Measurements from ENCODE around the gene CNTN4.

CNTN4 gene

DNA sequence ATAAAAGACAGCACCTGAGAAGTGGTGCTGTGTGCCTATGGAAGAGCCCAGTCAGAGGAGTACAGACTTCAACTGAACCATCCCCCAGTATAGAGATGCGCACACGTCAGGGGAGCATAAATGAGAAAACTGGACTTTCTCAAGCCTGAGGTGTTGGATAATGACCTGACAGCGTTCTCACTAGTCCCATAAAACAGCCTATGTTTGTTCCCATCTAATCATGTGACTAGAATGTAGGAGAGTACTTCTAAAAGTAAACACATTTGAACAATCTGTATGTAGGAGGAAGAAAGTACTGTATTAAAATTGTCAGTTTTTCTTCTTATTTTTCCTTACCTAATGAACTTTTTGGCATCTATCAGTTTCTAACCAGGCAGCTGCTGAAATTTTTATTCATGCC is 498.9 kb downstream of the CNTN4 start:
- no peak for DNase-seq (ENCODE audit: low read depth)

GRCh38 chr3:2599471-2599870 is 500.8 kb downstream of the CNTN4 start:
- DNase-seq (ENCODE audit: low read depth) = no peak

GRCh38 chr3:2603692-2604289 is 505.1 kb downstream of the CNTN4 start:
- DNase-seq (ENCODE audit: low read depth) = no peak

DNA sequence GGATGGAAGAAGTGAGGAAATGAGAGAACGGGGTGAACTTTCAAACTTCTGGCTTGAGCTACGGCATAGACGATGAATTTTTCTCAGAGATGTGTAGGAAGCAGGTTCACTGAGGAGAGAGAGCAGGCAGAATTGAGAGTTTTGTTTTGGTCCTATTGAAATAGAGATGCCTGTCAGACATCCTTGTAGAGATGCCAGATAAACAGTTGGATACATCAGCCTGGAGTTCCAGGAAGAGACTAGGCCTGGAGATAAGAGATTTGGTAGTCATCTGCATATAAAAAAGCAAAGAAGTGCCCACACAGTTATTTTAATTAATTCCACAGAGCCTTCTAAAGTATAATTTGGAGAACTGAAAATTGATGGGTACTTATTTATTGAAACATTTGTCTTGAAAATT is 515.9 kb downstream of the CNTN4 start:
- DNase-seq (ENCODE audit: low read depth) = no peak

GRCh38 chr3:2615080-2615479 is 516.4 kb downstream of the CNTN4 start:
- no peak for DNase-seq (ENCODE audit: low read depth)

DNA sequence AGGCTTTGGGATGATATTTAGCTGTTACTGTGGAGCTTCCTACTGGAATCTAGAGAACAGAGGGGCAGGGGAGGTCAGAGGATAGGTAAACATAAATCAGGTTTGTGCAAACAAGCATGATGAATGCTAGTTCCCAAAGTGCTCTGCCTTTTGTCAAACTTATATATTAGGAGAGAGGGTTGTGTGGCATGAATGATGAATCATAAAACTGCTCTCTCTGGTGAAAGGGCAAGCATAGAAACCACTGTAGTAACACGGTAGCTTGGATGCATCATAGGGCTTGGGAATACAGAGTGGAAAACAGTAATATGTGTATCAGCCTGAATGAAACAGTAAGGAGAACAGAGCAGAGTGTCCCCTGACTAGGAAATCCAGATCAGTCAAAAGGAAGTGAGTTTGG is 524.8 kb downstream of the CNTN4 start:
- DNase-seq (ENCODE audit: low read depth) = no peak

GRCh38 chr3:2628117-2628516 is 529.5 kb downstream of the CNTN4 start:
- DNase-seq (ENCODE audit: low read depth) = no peak

- DNase-seq (ENCODE audit: low read depth) = no peak
Observed at GRCh38 chr3:2635511-2635910, 536.8 kb downstream of the CNTN4 start.

DNA sequence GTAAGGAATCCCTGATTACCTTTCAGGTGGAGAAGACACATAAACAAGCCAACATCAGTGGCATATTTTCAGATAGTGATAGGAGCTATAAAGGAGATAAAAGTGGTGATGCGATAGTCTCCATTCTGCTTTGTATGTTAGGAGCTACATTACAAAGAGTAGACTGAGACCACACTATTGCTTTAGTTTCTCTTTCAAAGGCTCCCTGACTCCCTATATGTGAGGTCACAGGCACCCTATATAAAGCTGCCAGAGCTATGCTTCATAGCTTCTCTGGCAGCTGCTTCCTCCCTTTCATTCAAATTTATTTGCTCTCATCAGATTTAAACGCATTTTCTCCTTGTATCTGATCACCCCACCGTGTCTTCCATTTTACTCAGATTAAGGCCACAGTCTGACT is 544.9 kb downstream of the CNTN4 start:
- DNase-seq (ENCODE audit: low read depth) = no peak

- DNase-seq (ENCODE audit: low read depth) = no peak
Observed at GRCh38 chr3:2645001-2645400, 546.3 kb downstream of the CNTN4 start.

GRCh38 chr3:2650746-2651145 is 552.1 kb downstream of the CNTN4 start:
- DNase-seq (ENCODE audit: low read depth) = no peak

DNA sequence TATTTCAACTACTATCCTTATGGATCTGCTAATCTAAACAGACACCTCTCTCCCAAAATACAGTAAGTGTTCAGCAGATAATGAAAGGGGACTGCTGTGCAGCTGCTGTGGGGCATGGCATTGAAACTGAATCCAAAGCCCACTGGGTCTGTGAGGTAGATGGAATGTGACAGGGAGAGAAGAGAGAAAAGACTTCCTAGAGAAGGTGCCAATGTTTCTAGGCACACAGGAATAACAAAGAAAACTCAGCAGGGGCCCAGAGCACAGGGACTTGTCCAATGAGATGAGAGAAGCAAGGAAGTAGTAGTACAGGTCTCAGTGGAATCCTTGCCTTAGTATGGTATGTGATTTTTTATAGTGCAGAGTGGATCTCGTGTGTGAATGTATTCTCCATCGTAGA is 553.7 kb downstream of the CNTN4 start:
- no peak for DNase-seq (ENCODE audit: low read depth)

DNA sequence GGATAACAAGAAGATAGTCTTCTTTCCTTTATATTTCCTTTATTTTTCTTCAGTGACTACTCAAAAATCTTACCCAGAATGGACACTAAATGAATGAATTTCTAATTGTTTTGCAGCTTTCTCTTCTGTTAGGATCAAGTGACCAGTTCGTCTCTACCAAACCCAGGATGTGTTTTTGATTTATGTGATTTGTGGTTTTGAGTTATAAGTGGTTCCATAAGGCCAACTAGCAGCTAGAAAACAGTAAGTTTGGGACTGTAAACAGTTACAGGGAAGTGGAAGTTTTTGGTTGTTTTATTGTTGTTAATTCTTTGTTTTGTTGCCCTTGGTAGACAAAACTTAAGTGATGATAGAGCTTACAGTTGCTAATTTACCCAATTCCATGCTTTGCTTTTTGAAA is 555.0 kb downstream of the CNTN4 start:
- DNase-seq (ENCODE audit: low read depth) = no peak

- DNase-seq (ENCODE audit: low read depth) = no peak
Observed at GRCh38 chr3:2655229-2655701, 556.6 kb downstream of the CNTN4 start.

- no peak for DNase-seq (ENCODE audit: low read depth)
Observed at GRCh38 chr3:2656806-2657777, 558.4 kb downstream of the CNTN4 start.

DNA sequence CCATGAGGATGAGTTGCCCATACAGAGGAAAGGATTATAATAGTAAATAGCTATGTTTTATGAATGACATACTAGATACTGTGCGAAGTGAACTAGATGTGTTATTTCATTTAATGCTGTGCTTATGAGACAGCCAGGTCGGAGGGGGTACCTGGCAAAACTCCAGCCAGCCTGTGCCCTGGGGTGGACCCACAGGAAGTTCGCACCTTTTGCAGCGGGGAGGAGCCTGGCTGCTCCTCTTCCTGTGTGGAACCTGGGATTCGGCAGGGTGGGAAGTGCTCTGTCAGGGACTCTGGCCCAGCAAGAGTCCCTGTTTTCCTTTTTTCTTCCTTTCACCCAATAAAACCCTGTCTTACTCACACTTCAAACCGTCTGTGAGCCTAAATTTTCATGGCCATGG is 559.3 kb downstream of the CNTN4 start:
- no peak for DNase-seq (ENCODE audit: low read depth)

DNA sequence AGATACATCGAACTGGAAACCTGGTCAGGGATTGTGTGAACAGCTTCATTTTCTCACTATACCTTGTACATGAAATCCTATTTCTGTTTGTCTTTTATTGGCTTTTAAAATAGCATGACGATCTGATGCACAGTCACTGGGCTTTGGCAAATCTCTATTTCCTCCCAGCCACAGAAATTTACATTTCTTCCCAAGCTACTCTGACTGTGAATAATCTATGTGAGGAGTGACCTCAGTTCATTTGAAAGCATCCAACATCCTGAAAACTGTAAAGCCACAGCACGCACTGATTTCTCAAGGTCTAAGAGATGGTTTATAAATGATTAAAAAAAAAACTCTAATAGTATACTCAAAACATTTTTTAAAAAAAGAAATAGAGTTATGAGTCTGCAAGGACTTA is 561.2 kb downstream of the CNTN4 start:
- no peak for DNase-seq (ENCODE audit: low read depth)

- no peak for DNase-seq (ENCODE audit: low read depth)
Observed at GRCh38 chr3:2661078-2661477, 562.4 kb downstream of the CNTN4 start.

GRCh38 chr3:2677501-2677900 is 578.8 kb downstream of the CNTN4 start:
- no peak for DNase-seq (ENCODE audit: low read depth)

- DNase-seq (ENCODE audit: low read depth) = no peak
Observed at GRCh38 chr3:2680236-2680635, 581.6 kb downstream of the CNTN4 start.

GRCh38 chr3:2684046-2684445 is 585.4 kb downstream of the CNTN4 start:
- no peak for DNase-seq (ENCODE audit: low read depth)

DNA sequence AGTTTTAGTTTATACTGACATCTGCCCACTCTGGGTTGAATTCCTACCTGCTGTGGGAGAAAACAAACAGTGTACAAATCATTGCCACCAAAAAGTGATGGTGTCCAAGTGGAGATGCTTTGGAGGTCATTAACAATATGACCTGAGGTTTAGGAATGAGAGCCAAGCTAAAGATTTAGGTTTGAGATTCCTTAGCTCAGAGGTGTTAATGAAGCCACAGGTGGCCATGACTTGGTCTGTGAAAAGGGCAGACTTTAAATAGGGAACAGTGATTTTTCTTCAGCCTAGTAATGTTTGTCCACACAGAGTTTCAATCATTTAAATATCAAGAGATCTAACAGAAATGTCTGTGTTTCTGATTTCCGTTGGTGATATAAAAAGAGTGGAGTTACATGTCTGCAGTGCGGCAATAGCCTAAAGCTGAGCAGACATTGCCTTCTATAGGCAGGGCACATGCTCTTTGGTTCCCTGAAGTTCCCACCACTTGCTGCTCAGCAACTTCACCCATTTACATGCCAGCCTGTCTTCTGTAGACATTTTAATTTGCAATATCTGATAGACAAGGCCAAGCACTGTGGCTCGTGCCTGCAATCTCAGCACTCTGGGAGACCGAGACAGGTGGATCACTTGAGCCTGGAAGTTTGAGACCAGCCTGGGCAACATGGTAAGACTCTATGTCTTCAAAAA is 588.3 kb downstream of the CNTN4 start:
- DNase-seq (ENCODE audit: low read depth) = no peak

DNA sequence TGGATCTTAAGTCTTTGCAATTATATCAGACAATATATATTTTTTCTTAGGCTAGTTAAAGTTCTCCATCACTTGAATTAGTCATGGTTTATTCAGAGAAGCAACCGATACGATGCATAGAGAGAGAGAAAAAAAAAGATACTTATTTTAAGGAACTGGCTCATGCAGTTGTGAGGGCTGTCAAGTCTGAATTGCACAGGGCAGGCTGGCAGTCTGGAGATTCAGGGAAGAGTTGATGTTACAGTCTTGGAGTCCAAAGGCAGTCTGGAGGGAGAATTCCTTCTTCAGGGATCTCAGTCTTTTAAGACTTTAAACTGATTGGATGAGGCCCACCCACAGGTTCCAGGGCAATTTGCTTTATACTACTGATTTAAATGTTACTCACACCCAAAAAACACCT is 598.9 kb downstream of the CNTN4 start:
- DNase-seq (ENCODE audit: low read depth) = no peak

Data from activated T-cell treated with anti-CD3 and anti-CD28 coated beads for 48 hours (primary cell).